A673 (cell line): ENCODE measurements around the gene WDR54. TPM values are rescaled to one million over a fixed set of nuclear protein-coding genes. Genes with fewer than 3 reads are reported as not detected.

Experiments used
- BruUV-seq: library from RNA; stranded (reverse); fragments of 400-500 nt; replicated peaks from 2 replicates; lab custom pipeline; 2021; lab: Mats Ljungman, UMichigan
- CTCF ChIA-PET: fragments of 300-600 bp; sonication (Branson Sonifier 250); formaldehyde crosslinking; loops from one replicate; lab custom pipeline; 2022; ENCODE audit warnings: antibody characterized with exemption; lab: Charles Lee
- POLR2A ChIA-PET: fragments of 300-600 bp; sonication (Branson Sonifier 250); formaldehyde crosslinking; loops from one replicate; lab custom pipeline; 2022; ENCODE audit warnings: antibody characterized with exemption; ENCODE audit not compliant: low non-redundant PET; lab: Charles Lee
- DNase-seq: peaks from one replicate; pipeline ENCODE4 v3.0.0-alpha.2; 2015; ENCODE audit warnings: low spot score
- H3K27ac ChIP-seq: fragments of 200-600 bp; sonication (generic); 2 replicates; pipeline ENCODE4 v1.5.1; 2016; ENCODE audit warnings: mixed run types, low read depth, mild to moderate bottlenecking, mixed read lengths, antibody characterized with exemption, low read length; ENCODE audit not compliant: poor library complexity, severe bottlenecking
- H3K27me3 ChIP-seq: fragments of 200-600 bp; sonication (generic); replicated peaks from 2 replicates; pipeline ENCODE4 v1.6.1; 2017; ENCODE audit warnings: mixed run types, low read depth, mild to moderate bottlenecking, mixed read lengths, antibody characterized with exemption, low read length; ENCODE audit not compliant: insufficient read depth, poor library complexity
- H3K36me3 ChIP-seq: fragments of 200-600 bp; sonication (generic); 2 replicates; pipeline ENCODE4 v1.6.1; 2016; ENCODE audit warnings: mixed run types, mild to moderate bottlenecking, mixed read lengths, antibody characterized with exemption, low read length; ENCODE audit not compliant: insufficient read depth, poor library complexity, severe bottlenecking
- H3K4me1 ChIP-seq: fragments of 200-600 bp; sonication (generic); 2 replicates; pipeline ENCODE4 v1.6.1; 2017; ENCODE audit warnings: mixed run types, mild to moderate bottlenecking, mixed read lengths, antibody characterized with exemption, low read length; ENCODE audit not compliant: insufficient read depth, poor library complexity, severe bottlenecking
- H3K4me3 ChIP-seq: fragments of 200-600 bp; sonication (generic); 2 replicates; pipeline ENCODE4 v1.5.1; 2016; ENCODE audit warnings: low read depth, mixed run types, mild to moderate bottlenecking, mixed read lengths, low read length; ENCODE audit not compliant: poor library complexity, severe bottlenecking
- H3K9me3 ChIP-seq: fragments of 200-600 bp; sonication (generic); 2 replicates; pipeline ENCODE4 v1.6.1; 2016; ENCODE audit warnings: mixed run types, low read depth, mild to moderate bottlenecking, mixed read lengths, antibody characterized with exemption, low read length; ENCODE audit not compliant: poor library complexity, severe bottlenecking
- CTCF ChIP-seq: fragments of 300-800, 200-600 bp; sonication (generic); conservative IDR thresholded peaks from 2 replicates; pipeline ENCODE4 v1.5.1; 2017; ENCODE audit warnings: low read depth, mild to moderate bottlenecking, antibody characterized with exemption, low read length, moderate library complexity, mixed read lengths
- EZH2 ChIP-seq: fragments of 200-600 bp; sonication (generic); IDR thresholded peaks from 2 replicates; pipeline ENCODE4 v1.6.1; 2017; ENCODE audit warnings: borderline replicate concordance, low read depth, mild to moderate bottlenecking, mixed read lengths, antibody characterized with exemption, low read length; ENCODE audit not compliant: poor library complexity, severe bottlenecking
- intact Hi-C: fragments of 100-400 bp; cut with micrococcal nuclease; formaldehyde crosslinking; loops from one replicate; pipeline ENCODE4 v1.10.0; 2022; ENCODE audit not compliant: unreplicated experiment
- total RNA-seq: library from RNA; stranded (reverse); gene quantifications from 2 replicates; pipeline ENCODE4 v1.2.3, GENCODE V29; 2021

The WDR54 gene
- total RNA-seq, 1 experiment from 2014 or later, result 41.1 TPM

- Histone ChIP-seq H3K27me3 (no peaks in the 10 kb centered on the region), H3K4me3 (no peak overlapping the region), H3K27ac (no peak overlapping the region), H3K36me3 (no peaks in the 10 kb centered on the region), H3K4me1 (peaks cover 21% of the 10 kb centered on the region), H3K9me3 (no peaks in the 10 kb centered on the region)
- intact Hi-C loops, result no loop called here
- no TSS peak for BruUV-seq
- TF ChIP-seq CTCF (no peak), EZH2 (no peak)
- CTCF ChIA-PET, result no interaction called here
- no peak for DNase-seq
- POLR2A ChIA-PET, result interaction anchor here (0.6 kb wide), 1 partner anchor 1186 kb away, joined by 3 read pairs; no protein-coding TSS in a partner anchor
These were observed 23.2 kb downstream of the WDR54 start for GRCh38 chr2:74444498-74445318.

GRCh38 chr2:74447230-74447999 lies 25.9 kb downstream of the WDR54 start:
- Histone ChIP-seq H3K36me3 (no peaks in the 10 kb centered on the region), H3K27ac (no peak overlapping the region), H3K27me3 (no peaks in the 10 kb centered on the region), H3K9me3 (no peaks in the 10 kb centered on the region), H3K4me1 (peaks cover 8% of the 10 kb centered on the region), H3K4me3 (no peak overlapping the region)
- TF ChIP-seq CTCF (no peak), EZH2 (no peak)
- ChIA-PET POLR2A (no interaction called here), CTCF (no interaction called here)
- DNase-seq, result no peak
- intact Hi-C loops, result no loop called here
- no TSS peak for BruUV-seq

- no peaks in the 10 kb centered on the region for H3K36me3 ChIP-seq
- intact Hi-C loops, result no loop called here
- peaks cover 8% of the 10 kb centered on the region for H3K4me1 ChIP-seq
- no TSS peak for BruUV-seq
- H3K4me3 ChIP-seq, result no peak overlapping the region
- TF ChIP-seq CTCF (no peak), EZH2 (no peak)
- H3K9me3 ChIP-seq, result no peaks in the 10 kb centered on the region
- DNase-seq, result no peak
- ChIA-PET POLR2A (no interaction called here), CTCF (interaction anchor here (0.6 kb wide), 1 partner anchor 9 kb away, joined by 3 read pairs; no protein-coding TSS in a partner anchor)
- no peaks in the 10 kb centered on the region for H3K27me3 ChIP-seq
- H3K27ac ChIP-seq, result no peak overlapping the region
These were observed 27.2 kb downstream of the WDR54 start for GRCh38 chr2:74448771-74449170.
